H9 (cell line): ENCODE results near the gene OSBPL8. TPM values are rescaled to one million over a fixed set of nuclear protein-coding genes. Genes with fewer than 3 reads are reported as not detected.

ENCODE experiments used
- DNase-seq: peaks from one replicate; pipeline ENCODE4 v3.0.0-alpha.2; 2017
- H2AFZ ChIP-seq: one replicate; pipeline ENCODE4 v1.6.1; 2013; ENCODE audit warnings: mild to moderate bottlenecking, low read length, control low read depth, moderate library complexity
- H2AK5ac ChIP-seq: 2 replicates; pipeline ENCODE4 v1.6.1; 2013; ENCODE audit warnings: low read length, control low read depth, mixed read lengths; ENCODE audit not compliant: insufficient read length
- H2BK120ac ChIP-seq: one replicate; pipeline ENCODE4 v1.6.1; 2013; ENCODE audit warnings: low read depth, mild to moderate bottlenecking, low read length, control low read depth, inconsistent platforms; ENCODE audit not compliant: poor library complexity, severe bottlenecking
- H2BK12ac ChIP-seq: 2 replicates; pipeline ENCODE4 v1.6.1; 2013; ENCODE audit warnings: low read length, control low read depth, mixed read lengths, low read depth; ENCODE audit not compliant: insufficient read length
- H2BK15ac ChIP-seq: 2 replicates; pipeline ENCODE4 v1.6.1; 2013; ENCODE audit warnings: low read depth, low read length, control low read depth
- H2BK20ac ChIP-seq: one replicate; pipeline ENCODE4 v1.6.1; 2013; ENCODE audit warnings: low read depth, mild to moderate bottlenecking, low read length, control low read depth, inconsistent platforms; ENCODE audit not compliant: poor library complexity, severe bottlenecking
- H2BK5ac ChIP-seq: 2 replicates; pipeline ENCODE4 v1.6.1; 2013; ENCODE audit warnings: low read length, control low read depth, mixed read lengths; ENCODE audit not compliant: insufficient read length
- H3K14ac ChIP-seq: 2 replicates; pipeline ENCODE4 v1.6.1; 2013; ENCODE audit warnings: low read length, control low read depth; ENCODE audit not compliant: insufficient read depth
- H3K18ac ChIP-seq: 2 replicates; pipeline ENCODE4 v1.6.1; 2013; ENCODE audit warnings: low read depth, mild to moderate bottlenecking, mixed read lengths, low read length, control low read depth; ENCODE audit not compliant: insufficient read length
- H3K23ac ChIP-seq: 2 replicates; pipeline ENCODE4 v1.6.1; 2013; ENCODE audit warnings: low read length, control low read depth, mixed read lengths, low read depth; ENCODE audit not compliant: insufficient read length
- H3K23me2 ChIP-seq: 2 replicates; pipeline ENCODE4 v1.6.1; 2013; ENCODE audit warnings: low read depth, mild to moderate bottlenecking, mixed read lengths, low read length, control low read depth; ENCODE audit not compliant: insufficient read length, poor library complexity, severe bottlenecking
- H3K27ac ChIP-seq: 2 replicates; pipeline ENCODE4 v1.5.1; 2013; ENCODE audit warnings: low read length, control low read depth, mixed read lengths, low read depth; ENCODE audit not compliant: insufficient read length
- H3K27me3 ChIP-seq: 2 replicates; pipeline ENCODE4 v1.6.1; 2013; ENCODE audit warnings: low read length, control low read depth, inconsistent platforms; ENCODE audit not compliant: insufficient read depth
- H3K4ac ChIP-seq: 2 replicates; pipeline ENCODE4 v1.6.1; 2013; ENCODE audit warnings: low read depth, mild to moderate bottlenecking, control low read depth, inconsistent platforms, low read length, moderate library complexity
- H3K4me1 ChIP-seq: 2 replicates; pipeline ENCODE4 v1.6.1; 2013; ENCODE audit warnings: low read length, control low read depth, inconsistent platforms; ENCODE audit not compliant: insufficient read depth
- H3K4me2 ChIP-seq: 2 replicates; pipeline ENCODE4 v1.6.1; 2013; ENCODE audit warnings: low read length, control low read depth, mixed read lengths; ENCODE audit not compliant: insufficient read length, insufficient read depth
- H3K56ac ChIP-seq: 2 replicates; pipeline ENCODE4 v1.6.1; 2013; ENCODE audit warnings: low read depth, mild to moderate bottlenecking, mixed read lengths, low read length, control low read depth; ENCODE audit not compliant: insufficient read length
- H3K79me1 ChIP-seq: 2 replicates; pipeline ENCODE4 v1.6.1; 2013; ENCODE audit warnings: low read depth, mild to moderate bottlenecking, moderate library complexity, low read length, control low read depth, inconsistent platforms; ENCODE audit not compliant: insufficient read depth, poor library complexity, severe bottlenecking
- H3K79me2 ChIP-seq: 2 replicates; pipeline ENCODE4 v1.6.1; 2013; ENCODE audit warnings: low read length, control low read depth, inconsistent platforms; ENCODE audit not compliant: insufficient read depth
- H3K9ac ChIP-seq: 2 replicates; pipeline ENCODE4 v1.6.1; 2013; ENCODE audit warnings: low read length, control low read depth, mixed read lengths; ENCODE audit not compliant: insufficient read length; ENCODE audit errors: extremely low read depth
- H3K9me3 ChIP-seq: one replicate; pipeline ENCODE4 v1.6.1; 2013; ENCODE audit warnings: low read depth, low read length, inconsistent platforms; ENCODE audit not compliant: control insufficient read depth
- H3T11ph ChIP-seq: one replicate; pipeline ENCODE4 v1.6.1; 2013; ENCODE audit warnings: mild to moderate bottlenecking, low read length, control low read depth, inconsistent platforms
- H4K20me1 ChIP-seq: one replicate; pipeline ENCODE4 v1.6.1; 2013; ENCODE audit not compliant: control insufficient read depth, insufficient read length, insufficient read depth
- H4K5ac ChIP-seq: 2 replicates; pipeline ENCODE4 v1.6.1; 2013; ENCODE audit warnings: low read depth, mild to moderate bottlenecking, mixed read lengths, low read length, control low read depth; ENCODE audit not compliant: insufficient read length
- H4K8ac ChIP-seq: replicated peaks from 2 replicates; pipeline ENCODE4 v1.6.1; 2013; ENCODE audit warnings: low read length, control low read depth, mixed read lengths, low read depth; ENCODE audit not compliant: insufficient read length
- H4K91ac ChIP-seq: 2 replicates; pipeline ENCODE4 v1.6.1; 2013; ENCODE audit warnings: low read depth, mild to moderate bottlenecking, moderate library complexity, mixed read lengths, low read length, control low read depth; ENCODE audit not compliant: insufficient read length
- H3K27ac Mint-ChIP-seq, 3 experiments: 2 replicates in 2 of 3; 3 replicates in 1 of 3; pipeline ENCODE4 v1.8.0; 2020 to 2021; ENCODE audit warnings: mixed read lengths in 3 of 3, mild to moderate bottlenecking in 1 of 3, moderate library complexity in 1 of 3
- H3K27me3 Mint-ChIP-seq: 2 replicates; pipeline ENCODE4 v1.8.0; 2021; ENCODE audit warnings: low read depth, mild to moderate bottlenecking, moderate library complexity, mixed read lengths
- H3K36me3 Mint-ChIP-seq, 3 experiments: 2 replicates in 2 of 3; 3 replicates in 1 of 3; pipeline ENCODE4 v1.8.0; 2020 to 2021; ENCODE audit warnings: low read depth in 3 of 3, mixed read lengths in 3 of 3; ENCODE audit not compliant: insufficient read depth in 1 of 3
- H3K4me1 Mint-ChIP-seq, 2 experiments: 2 replicates each; pipeline ENCODE4 v1.8.0; 2020; ENCODE audit warnings: mixed read lengths in 2 of 2
- H3K4me3 Mint-ChIP-seq, 2 experiments: 2 replicates in 1 of 2; 3 replicates in 1 of 2; pipeline ENCODE4 v1.8.0; 2020 to 2021; ENCODE audit warnings: mild to moderate bottlenecking in 2 of 2, mixed read lengths in 2 of 2, moderate library complexity in 1 of 2
- H3K9me3 Mint-ChIP-seq, 2 experiments: 2 replicates in 1 of 2; 3 replicates in 1 of 2; pipeline ENCODE4 v1.8.0; 2020; ENCODE audit warnings: mild to moderate bottlenecking in 2 of 2, mixed read lengths in 2 of 2, moderate library complexity in 1 of 2
- total RNA-seq: library from RNA; stranded (reverse); gene quantifications from 2 replicates; pipeline ENCODE4 v1.2.1, GENCODE V29; 2021
- TF ChIP-seq, protein P1 (sequence below): fragments of 200-600 bp; sonication (generic); conservative IDR thresholded peaks from 3 replicates; pipeline ENCODE4 v1.8.0; 2021; ENCODE audit warnings: antibody characterized with exemption, mild to moderate bottlenecking

OSBPL8 gene
- total RNA-seq, 1 experiment from 2014 or later: 61.2 TPM

DNA sequence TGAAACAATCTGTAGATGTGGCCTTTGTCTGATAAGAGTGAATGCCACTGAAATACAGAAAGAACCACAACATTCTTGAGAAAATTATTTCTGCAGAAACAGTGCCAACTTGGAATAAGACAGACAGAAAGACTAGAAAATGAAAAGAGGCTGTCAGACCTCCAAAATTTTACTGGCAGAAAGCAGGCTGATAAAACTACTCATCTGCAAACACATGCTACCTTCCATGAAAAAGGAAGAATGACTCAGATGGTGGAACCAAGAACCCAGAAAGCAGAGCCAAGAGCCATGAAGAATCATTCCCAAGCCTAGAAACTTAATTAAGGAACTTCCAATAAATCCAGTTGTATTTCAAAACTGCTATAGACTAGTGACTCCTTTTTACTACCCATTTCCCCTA is 31.9 kb upstream of the OSBPL8 start:
- no peak overlapping the region for H3K4me3 Mint-ChIP-seq
- no peak for DNase-seq
- H3K9me3 Mint-ChIP-seq: no peaks in the 10 kb centered on the region; a peak in 3 of 5 replicates
- Histone ChIP-seq H2BK20ac (no peak overlapping the region), H3K4me1 (no peaks in the 10 kb centered on the region), H3K4ac (no peak overlapping the region), H2BK12ac (no peak overlapping the region), H3K18ac (no peak overlapping the region), H3K79me1 (no peaks in the 10 kb centered on the region), H3T11ph (no peak overlapping the region), H3K79me2 (no peaks in the 10 kb centered on the region), H3K23ac (no peak overlapping the region), H4K5ac (no peak overlapping the region), H4K91ac (no peak overlapping the region), H3K27ac (no peak overlapping the region), H2BK15ac (no peak overlapping the region), H3K9ac (no peak overlapping the region), H3K9me3 (no peaks in the 10 kb centered on the region), H4K20me1 (no peaks in the 10 kb centered on the region), H2AFZ (no peak overlapping the region), H3K27me3 (no peaks in the 10 kb centered on the region), H2BK120ac (no peak overlapping the region), H4K8ac (no peak overlapping the region), H3K14ac (no peak overlapping the region), H3K4me2 (no peak overlapping the region), H3K56ac (no peak overlapping the region), H2BK5ac (no peak overlapping the region), H3K23me2 (no peaks in the 10 kb centered on the region), H2AK5ac (no peak overlapping the region)
- TF ChIP-seq, protein P1, sequence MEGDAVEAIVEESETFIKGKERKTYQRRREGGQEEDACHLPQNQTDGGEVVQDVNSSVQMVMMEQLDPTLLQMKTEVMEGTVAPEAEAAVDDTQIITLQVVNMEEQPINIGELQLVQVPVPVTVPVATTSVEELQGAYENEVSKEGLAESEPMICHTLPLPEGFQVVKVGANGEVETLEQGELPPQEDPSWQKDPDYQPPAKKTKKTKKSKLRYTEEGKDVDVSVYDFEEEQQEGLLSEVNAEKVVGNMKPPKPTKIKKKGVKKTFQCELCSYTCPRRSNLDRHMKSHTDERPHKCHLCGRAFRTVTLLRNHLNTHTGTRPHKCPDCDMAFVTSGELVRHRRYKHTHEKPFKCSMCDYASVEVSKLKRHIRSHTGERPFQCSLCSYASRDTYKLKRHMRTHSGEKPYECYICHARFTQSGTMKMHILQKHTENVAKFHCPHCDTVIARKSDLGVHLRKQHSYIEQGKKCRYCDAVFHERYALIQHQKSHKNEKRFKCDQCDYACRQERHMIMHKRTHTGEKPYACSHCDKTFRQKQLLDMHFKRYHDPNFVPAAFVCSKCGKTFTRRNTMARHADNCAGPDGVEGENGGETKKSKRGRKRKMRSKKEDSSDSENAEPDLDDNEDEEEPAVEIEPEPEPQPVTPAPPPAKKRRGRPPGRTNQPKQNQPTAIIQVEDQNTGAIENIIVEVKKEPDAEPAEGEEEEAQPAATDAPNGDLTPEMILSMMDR: no peak
- H3K27me3 Mint-ChIP-seq: no peaks in the 10 kb centered on the region
- no peak overlapping the region for H3K27ac Mint-ChIP-seq
- no peaks in the 10 kb centered on the region for H3K36me3 Mint-ChIP-seq
- H3K4me1 Mint-ChIP-seq: no peaks in the 10 kb centered on the region
